GM19043 (cell line): ENCODE results near the gene BTN3A1.
"Not testable (repeated sequence)": the region's sequence is repeated elsewhere in the genome, so short reads cannot be mapped to it uniquely, and the experiment has no call there.

Experiments used
- ATAC-seq: cut with Tn5 transposase; IDR thresholded peaks from one replicate; pipeline ENCODE4 v1.9.1; 2021; ENCODE audit warnings: low read depth; ENCODE audit not compliant: unreplicated experiment

BTN3A1 gene

DNA sequence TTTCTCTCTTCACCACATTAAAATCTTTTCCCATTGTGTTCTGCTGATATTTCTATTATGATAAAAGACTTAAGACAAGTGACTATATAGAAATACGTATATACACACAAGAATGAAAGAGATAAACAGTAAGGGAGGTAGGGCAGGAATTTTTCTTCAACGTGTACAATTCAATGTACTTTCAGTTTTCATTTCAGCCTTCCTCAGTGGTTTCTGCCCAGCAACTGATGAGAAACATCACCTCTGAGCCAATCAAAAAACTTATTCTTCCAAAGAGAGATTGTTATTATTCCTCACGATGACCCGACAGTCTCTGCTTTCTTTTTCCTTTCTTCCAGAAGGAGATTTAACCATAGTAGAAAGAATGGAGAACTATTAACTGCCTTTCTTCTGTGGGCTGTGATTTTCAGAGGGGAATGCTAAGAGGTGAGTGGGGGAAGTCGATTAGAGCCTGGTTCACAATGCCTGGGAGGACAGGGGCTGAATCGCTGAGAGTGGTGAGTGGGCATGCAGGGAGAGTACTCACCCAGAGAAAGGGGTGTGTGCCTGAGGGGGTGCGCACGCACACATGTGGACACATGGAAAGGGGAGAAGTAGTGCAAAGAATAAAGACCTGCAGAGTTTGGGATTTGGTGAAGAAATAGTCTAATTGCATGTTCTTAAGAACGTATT is at the start of gene BTN3A1:
TSS of gene BTN3A1 (plus strand) at position 289 of the 672 bp plus-strand sequence. CDS start 3,289 bp downstream, outside the sequence.
- ATAC-seq: peak; percentile 88

DNA sequence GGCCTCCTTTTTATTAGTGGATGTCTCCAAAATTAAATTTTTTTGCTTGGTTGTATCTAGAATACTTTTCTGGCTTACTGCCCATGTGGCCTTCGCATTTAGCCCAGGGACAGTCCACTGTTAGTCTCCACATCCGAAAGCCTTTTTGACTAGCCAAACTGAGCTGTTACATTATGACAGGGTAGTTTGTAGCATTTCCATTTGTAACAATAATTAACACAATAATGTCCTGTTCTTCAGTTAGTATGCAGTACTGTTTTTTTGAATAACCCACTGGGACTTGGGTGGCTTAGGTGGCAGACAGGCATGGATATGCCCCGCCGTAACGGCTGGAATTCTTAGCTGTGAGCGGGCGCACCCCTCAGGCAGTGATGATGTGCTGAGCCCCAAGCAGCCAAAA is 49.8 kb upstream of the BTN3A1 start:
- no peak for ATAC-seq

DNA sequence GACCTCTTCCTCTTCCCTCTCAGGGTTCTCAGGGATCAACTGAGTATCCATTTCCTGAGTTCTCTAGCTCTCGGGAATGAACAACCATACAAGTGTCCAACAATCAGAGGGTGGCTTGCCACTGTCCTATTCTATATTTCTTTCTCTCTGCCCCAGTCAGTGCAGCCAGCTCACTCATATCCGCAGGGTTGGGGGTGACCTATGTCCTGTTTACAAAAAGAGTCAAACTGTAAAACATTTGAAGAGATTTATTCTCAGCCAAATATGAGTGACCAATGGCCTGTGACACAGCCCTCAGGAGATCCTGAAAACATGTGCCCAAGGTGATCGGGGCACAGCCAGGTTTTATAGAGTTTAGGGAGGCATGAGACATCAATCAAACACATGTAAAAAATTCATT is 47.9 kb upstream of the BTN3A1 start:
- no peak for ATAC-seq

DNA sequence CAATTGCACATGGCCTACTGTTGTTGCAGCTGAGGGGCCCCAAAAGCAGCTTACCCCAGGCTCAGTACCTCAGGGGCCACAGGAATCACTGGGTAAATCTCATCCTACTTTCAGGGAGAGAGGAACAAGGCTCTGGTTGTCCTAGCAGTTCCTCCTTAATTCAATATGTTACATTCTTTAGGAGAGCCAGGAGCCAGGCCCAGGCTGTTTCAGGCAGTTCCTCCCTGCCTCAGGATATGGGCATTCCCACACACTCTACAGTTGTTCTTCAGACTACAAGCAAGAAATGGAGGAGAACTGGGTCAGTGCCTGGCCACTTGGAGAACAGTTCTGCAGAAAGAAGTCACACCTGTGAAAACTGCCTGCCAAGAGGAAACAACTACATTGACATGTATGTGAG is 46.7 kb upstream of the BTN3A1 start:
- ATAC-seq: no peak

DNA sequence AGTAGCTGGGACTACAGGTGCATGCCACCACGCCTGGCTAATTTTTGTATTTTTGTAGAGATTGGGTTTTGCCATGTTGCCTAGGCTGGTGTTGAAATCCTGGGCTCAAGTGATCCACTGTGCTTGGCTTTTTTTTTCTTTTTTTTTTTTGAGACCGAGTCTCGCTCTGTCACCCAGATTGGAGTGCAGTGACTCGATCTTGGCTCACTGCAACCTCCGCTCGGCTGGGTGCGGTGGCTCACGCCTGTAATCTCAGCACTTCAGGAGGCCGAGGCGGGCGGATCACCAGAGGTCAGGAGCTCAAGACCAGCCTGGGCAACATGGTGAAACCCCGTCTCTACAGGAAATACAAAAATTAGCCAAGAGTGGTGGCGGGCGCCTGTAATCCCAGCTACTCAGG is 44.5 kb upstream of the BTN3A1 start:
- ATAC-seq: not testable (repeated sequence)

DNA sequence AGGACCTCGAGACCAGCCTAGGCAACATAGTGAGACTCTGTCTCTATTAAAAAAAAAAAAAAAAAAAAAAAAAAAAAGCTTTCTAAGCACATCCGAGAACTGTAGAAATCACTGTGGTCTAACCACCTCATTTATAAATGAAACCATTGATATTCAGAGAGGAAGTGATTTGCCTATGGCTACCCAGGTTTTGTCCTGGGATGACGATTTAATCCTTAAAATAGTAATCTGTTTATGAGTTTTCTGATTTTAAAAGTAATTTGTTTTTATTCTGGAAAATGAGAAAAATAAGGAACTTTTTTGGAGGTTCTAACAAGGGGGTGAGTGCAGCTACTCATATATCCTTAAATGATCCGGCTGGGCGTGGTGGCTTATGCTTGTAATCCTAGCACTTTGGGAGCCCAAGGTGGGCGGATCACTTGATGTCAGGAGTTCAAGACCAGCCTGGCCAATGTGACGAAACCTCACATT is 43.5 kb upstream of the BTN3A1 start:
- no peak for ATAC-seq

DNA sequence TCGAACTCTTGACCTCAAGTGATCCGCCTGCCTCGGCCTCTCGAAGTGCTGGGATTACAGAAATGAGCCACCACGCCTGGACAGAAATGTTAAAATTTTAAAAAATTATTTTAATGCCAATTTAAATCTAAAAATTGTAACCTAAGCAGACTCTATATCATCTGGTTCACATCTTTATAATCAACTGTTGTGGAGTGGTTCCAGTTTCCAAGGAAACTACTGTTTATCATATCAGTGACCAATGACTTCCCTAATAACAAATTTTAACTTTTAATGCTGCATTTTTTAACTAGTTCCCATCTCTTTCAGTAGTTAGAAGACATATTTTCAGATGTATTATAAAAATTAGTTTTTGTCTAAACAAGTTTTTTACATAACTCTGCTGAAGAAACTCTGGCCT is 42.3 kb upstream of the BTN3A1 start:
- no peak for ATAC-seq

DNA sequence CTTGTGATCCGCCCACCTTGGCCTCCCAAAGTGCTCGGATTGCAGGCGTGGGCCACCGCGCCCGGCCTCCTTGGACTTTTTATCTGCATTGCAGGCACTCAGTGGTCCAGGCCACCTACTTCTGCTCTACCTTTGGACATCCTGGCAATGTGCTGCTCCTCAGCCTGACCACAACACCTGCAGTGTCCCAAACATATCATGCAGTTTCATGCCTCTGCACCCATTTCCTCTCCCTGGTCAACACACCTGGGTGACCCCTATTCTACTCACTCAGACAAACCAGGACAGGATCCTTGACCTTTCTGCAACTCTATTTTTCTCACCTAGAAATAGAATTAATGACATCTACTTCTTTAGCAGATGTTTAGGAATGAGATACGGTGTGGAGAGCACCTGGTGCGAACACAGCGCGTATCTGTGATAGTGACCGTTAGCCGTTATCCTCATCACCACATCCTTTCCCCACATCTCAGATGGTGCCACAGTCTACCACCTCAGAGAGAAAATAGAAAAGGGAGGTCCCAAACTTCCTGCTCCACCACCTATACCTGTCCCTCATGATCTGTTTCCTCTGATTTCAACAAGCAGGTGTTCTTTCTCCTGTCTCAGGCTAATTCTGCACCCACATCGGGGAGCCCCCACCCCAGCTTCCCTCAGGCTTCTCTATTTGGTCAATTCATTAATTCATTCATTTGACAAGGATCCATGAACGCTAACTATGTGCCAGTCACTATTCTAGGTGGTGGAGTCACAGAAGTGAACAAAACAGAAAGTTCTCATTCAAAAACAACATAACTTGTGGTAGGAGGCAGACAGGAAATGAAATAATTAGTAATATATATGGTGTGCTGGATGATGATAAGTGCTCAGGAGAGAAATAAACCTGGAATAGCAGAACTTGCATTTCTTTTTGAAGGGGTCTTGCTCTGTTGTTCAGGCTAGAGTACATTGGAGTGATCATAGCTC is 41.3 kb upstream of the BTN3A1 start:
- ATAC-seq: peak; percentile 53

DNA sequence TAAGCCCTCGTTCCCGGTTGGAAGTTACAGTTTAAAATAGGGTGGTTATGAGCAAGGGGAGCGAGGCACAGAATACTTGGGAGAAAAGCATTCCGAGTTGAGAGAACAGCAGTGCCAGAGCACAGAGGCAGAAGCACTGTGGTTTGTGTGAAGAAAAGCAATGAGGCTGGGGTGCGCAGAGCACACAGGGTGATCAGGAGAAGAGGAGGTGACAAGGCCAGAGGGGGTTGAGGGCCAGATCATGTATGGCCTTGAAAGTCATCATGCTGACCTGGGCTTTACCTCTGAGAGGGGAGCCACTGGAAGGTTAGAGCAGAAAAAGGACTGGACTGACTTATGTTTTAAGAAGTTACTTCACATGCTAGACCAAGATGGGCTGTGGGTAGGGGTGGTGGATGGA is 40.5 kb upstream of the BTN3A1 start:
- ATAC-seq: no peak

DNA sequence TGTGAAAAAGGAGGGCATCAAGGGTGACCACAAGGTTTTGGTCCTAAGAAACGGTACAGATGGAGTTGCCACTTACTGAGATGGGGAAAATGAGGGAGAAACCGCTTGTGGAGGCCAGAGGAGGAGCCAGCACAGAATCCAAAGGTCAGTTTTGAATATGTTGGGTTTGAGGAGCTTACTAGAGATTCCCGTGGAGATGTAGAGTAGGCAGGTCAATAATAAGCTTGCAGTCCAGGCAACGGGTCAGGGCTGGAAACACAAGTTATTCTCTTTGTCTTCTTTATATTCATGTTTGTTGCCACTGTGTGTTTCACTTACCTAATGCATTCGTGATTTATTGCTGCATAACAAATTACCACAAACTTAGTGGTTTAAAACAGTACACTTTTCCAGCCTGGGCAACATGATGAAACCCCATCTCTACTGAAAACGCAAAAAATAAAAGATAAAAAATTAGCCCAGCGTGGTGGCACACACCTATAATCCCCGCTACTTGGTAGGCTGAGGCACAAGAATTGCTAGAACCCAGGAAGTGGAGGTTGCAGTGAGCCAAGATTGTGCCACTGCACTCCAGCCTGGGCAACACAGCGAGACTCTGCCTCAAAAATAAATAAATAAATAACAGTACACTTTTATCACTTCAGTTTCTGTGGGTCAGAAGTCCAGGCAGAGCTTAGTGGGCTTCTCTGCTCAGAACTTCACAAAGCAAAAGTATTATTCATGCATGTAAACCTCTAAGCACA is 39.8 kb upstream of the BTN3A1 start:
- ATAC-seq: no peak

DNA sequence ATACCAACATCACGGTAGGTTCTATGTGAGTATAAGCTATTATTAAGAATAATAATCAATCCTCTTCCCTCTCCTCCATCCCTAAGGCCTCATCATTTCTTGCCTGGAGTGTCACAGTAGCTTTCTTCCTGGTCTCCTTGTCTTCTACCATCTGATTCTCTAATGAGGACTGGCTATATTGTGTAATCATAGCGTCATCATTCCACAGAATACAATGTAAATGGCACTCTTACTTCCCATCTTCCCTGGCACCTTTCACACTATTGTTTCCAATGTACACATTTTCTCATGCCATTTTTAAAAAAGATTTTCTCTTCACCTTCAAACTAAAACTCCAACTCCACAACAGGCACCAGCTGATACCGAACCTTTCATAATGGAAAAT is 39.2 kb upstream of the BTN3A1 start:
- ATAC-seq: no peak

DNA sequence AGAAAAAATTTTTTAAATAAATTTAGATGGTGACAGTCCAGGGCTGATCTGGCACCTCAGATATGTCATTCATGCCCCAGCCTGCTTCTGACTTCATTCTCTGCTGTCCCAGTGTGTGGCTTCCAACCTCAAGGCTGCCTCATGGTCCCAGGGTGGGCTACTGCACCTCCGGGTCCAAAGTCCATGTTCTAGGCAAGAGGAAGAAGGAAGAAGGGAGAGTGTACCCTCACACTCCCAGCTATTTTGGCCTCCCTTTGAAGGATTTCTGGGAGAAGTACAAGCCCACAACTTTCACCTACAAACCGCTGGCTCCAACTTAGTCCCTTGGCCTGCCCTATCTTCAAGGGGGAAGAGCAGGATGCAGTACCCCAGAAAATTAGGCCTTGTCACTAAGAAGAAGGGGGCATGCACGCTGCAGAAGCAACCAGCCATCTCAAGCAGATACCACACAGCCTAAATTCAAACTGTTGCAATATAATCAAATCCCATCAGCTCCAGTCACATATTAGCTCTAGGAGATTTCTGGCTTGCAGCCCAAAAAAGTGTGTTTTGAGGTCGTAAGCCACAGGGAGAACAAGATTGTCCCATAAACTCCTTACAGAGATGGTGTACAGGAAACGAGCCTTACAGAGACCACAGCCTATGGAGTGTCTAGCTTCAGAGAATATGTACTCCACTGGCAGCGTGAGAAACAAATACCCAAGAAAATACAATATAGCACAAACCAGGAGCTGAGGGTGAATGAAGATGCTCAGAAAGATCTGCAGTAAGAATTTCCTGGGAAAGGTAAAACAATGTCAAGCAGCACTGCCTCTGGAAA is 38.0 kb upstream of the BTN3A1 start:
- no peak for ATAC-seq

DNA sequence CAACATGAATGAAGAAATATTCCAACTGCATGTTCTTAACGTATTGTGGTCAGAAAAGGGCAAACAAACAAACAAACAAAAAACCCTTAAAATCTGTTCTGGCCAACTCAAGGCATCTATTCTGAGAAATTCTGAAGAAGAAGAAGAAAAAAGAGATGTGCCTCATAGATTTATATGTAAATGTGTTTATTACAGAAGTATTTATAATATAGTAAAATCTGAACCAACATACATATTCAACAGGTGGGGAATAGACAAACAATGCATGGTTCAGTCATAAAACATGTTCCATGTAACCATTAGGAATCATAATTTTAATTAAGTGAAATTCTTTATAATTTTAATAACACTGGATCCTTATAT is 36.5 kb upstream of the BTN3A1 start:
- no peak for ATAC-seq

DNA sequence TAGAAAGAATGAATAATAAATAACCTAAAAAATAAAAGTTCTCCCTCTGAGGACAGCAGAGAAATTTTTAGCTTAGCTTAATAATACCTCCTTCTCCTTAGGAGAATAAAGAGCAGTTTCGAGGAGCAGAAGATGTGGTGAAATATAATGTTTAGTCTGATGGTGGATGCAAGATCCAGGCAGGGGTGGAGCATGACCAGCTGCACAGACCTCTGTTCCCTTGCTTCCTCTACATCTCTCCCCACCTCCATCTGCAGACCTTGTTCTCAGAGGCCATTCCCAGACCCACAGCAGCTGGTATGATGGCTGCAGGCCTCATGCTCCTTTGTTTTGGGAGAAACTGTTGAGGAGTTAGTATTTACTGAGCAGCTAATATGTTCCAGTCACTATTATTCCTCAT is 35.6 kb upstream of the BTN3A1 start:
- ATAC-seq: no peak

DNA sequence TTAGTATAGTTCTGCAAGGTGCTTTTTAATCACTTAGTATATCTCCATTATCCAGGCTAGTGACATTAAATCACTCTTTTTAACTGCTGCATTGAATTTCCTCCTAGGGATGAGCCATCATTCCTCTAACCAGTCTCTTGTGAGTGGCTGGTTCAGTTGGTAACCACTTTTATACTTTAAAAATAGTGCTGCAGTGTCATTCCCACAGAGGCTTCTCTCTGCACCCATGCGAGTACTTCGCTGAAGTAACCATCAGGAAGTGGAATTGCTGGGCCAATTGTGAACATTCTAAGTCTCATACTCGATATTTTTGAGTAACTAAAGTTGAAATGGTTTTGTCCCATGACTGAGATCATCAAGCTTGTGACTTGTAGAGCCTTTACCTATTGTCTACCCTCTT is 35.0 kb upstream of the BTN3A1 start:
- ATAC-seq: no peak

DNA sequence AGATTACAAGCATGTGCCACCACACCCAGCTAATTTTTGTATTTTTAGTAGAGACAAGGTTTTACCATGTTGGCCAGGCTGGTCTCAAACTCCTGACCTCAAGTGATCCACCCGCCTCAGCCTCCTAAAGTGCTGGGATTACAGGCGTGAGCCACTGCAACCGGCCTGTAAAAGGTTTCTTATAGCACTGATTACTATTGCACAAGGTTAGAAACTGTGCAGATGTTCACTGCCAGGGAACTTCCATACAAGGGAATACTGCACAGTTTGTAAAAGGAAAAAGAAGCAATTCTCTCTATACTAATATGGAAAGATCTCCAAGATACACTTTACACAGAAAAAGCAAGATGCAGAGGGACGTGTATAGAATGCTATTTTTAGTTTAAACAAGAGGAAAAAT is 30.3 kb upstream of the BTN3A1 start:
- ATAC-seq: not testable (repeated sequence)

DNA sequence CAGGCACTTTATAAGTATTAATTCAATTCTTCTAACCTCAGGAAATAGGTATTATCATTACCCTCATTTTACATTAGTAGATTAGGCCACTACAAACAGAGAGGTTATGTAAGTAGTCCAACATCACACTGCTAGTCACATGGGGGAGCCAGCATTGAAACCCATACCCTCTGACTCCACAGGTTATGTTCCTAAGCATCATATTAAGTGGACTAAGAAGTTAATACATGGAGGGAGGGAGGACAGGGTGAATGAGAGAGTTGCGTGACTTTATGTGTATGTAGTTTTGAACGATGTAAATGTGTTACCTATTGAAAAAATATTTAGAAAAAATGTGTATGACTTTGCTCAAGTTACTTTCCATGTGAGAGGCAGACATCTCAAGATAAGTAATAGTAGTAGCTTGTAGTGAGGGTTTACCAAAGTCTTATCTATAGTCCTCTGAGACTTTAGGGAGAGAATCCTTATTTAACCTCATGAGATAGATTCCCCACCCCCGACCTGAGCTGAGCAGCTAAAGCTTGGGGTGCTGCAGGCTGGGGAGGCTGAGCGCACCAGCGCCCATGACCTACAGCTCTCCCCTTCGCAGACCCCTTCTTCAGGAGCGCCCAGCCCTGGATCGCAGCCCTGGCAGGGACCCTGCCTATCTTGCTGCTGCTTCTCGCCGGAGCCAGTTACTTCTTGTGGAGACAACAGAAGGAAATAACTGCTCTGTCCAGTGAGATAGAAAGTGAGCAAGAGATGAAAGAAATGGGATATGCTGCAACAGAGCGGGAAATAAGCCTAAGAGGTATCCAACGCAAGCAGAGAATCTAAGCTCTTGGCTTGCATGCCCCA is 29.5 kb upstream of the BTN3A1 start:
- ATAC-seq: no peak

DNA sequence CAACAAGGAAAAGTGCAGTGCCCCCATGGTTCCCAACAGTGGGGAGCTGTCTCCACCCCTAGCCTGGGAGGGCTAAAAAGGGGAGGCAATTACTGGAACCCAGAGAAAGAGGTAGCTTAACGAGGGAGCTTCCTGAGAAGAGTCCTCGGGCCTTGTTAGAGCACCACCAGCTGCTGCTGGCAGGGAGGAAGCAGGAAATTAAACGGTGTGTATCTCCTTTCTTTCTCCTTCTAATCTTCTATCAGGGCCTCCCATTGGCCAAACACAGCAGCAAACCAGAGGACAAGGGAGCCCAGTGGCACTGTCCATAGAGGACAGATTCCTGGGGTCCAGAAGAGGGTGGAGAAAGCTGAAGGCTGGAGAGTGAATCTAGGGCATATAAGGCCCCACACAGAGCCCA is 26.8 kb upstream of the BTN3A1 start:
- no peak for ATAC-seq

DNA sequence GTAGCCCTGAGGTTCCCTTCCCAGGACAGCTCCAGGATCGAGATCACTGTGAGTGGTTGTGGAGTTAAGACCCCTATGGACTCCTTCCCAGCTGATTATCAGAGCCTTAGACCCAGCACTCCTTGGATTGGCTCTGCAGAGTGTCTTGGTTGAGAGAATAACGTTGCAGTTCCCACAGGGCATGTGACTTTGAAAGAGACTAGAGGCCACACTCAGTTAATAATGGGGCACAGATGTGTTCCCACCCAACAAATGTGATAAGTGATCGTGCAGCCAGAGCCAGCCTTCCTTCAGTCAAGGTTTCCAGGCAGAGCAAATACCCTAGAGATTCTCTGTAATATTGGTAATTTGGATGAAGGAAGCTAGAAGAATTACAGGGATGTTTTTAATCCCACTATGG is 24.4 kb upstream of the BTN3A1 start:
- no peak for ATAC-seq
